ENCODE results near the gene THYN1. TPM values are rescaled to one million over a fixed set of nuclear protein-coding genes. Genes with fewer than 3 reads are reported as not detected.

THYN1 gene
- total and polyA plus RNA-seq, 12 donors: 32.8 to 91.0 (median 48.6) TPM

DNA sequence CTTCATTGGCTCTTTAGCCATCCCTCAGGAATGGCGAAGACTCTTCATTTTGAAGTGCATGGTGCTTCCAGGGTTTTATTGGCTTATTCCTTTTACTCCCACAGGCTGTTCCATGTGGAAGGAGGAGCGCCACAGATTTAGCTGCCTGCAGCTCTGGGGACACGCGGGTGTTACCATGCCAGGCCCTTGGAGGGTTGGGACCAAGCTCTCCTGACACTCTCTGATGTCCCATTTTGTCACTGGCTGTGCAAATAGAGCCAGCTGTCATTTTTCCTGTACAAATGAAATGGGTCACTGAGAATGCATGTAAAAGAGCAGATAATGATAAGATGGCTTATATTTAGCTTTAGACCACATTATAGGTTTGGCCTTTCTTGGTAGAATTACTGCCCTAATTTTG, 9.2 kb downstream of the THYN1 start:
- WGBS, 4 donors: 94 to 98% (median 95%) methylated on average over 4 of the region's 4 CpGs
- intact Hi-C loops (cut with DNase I): no loop called here
- peaks cover 0 to 96% of the 10 kb centered on the region in 2 donors for H3K36me3 ChIP-seq (replicated peaks in 1 of 2)

DNA sequence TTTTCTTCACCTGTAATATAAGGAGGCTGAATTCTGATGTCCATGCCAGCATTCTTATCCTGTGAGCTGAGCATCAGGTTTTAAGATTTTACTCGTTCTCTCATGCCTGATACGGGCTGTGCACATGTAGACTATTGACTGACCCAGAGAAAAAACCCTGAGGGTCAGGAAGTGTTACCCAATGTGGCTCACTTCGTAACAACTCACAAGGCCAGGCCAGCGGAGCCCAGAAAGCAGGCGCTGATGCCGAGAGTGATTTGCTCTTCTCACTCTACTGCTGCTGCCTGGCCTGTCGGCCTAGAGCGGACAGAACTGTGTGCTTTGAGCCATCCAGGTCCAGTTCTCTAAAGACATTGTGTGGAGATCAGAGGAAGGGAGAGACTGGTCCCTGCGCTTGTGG, 10.8 kb downstream of the THYN1 start:
- no peaks in the 10 kb centered on the region for H3K27me3 ChIP-seq
- H3K9me3 ChIP-seq (replicated peaks in 1 of 3): no peaks in the 10 kb centered on the region
- H3K4me1 ChIP-seq (replicated peaks in 1 of 2): no peaks in the 10 kb centered on the region
- WGBS, 4 donors: 82 to 92% (median 86%) methylated on average over 8 to 9 of the region's 9 CpGs
- no peak overlapping the region for H3K27ac ChIP-seq
- TF ChIP-seq, protein P1, sequence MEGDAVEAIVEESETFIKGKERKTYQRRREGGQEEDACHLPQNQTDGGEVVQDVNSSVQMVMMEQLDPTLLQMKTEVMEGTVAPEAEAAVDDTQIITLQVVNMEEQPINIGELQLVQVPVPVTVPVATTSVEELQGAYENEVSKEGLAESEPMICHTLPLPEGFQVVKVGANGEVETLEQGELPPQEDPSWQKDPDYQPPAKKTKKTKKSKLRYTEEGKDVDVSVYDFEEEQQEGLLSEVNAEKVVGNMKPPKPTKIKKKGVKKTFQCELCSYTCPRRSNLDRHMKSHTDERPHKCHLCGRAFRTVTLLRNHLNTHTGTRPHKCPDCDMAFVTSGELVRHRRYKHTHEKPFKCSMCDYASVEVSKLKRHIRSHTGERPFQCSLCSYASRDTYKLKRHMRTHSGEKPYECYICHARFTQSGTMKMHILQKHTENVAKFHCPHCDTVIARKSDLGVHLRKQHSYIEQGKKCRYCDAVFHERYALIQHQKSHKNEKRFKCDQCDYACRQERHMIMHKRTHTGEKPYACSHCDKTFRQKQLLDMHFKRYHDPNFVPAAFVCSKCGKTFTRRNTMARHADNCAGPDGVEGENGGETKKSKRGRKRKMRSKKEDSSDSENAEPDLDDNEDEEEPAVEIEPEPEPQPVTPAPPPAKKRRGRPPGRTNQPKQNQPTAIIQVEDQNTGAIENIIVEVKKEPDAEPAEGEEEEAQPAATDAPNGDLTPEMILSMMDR (IDR thresholded peaks at IDR 0.05): no peak
- H3K4me3 ChIP-seq: no peak overlapping the region
- peaks cover 0 to 89% of the 10 kb centered on the region in 2 donors for H3K36me3 ChIP-seq (replicated peaks in 1 of 2)
- no peak for DNase-seq
- intact Hi-C loops (cut with DNase I): no loop called here

More for the DNA sequence above, 9.2 kb downstream of the THYN1 start:
- Histone ChIP-seq H3K4me1 (replicated peaks in 1 of 2) (no peaks in the 10 kb centered on the region), H3K27me3 (no peaks in the 10 kb centered on the region), H3K27ac (no peak overlapping the region), H3K4me3 (no peak overlapping the region), H3K9me3 (replicated peaks in 1 of 3) (no peaks in the 10 kb centered on the region)
- DNase-seq: no peak
- no peak for TF ChIP-seq POLR2A (IDR thresholded peaks at IDR 0.05)
- TF ChIP-seq, protein P1 (IDR thresholded peaks at IDR 0.05): no peak

DNA sequence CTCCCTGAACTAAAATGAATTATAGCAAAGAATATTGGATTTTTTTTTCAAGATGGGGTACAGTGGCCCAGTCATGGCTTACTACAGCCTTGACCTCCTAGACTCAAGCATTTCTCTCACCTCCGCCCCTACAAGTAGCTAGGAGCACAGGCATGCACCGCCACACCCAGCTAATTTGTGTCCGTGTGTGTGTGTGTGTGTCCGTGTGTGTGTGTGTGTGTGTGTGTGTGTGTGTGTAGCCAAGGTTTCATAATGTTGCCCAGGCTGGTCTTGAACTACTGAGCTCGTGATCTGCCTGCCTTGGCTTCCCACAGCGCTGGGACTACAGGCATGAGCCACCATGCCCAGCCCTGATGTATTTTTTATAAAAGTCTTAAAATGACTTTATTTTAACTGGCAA, 12.6 kb downstream of the THYN1 start:
- TF ChIP-seq, protein P1 (IDR thresholded peaks at IDR 0.05): no peak
- TF ChIP-seq POLR2A (IDR thresholded peaks at IDR 0.05): no peak
- no peak overlapping the region for H3K27ac ChIP-seq
- no peaks in the 10 kb centered on the region for H3K9me3 ChIP-seq (replicated peaks in 1 of 3)
- WGBS, 4 donors: 65 to 72% (median 70%) methylated on average over 6 of the region's 6 CpGs
- H3K36me3 ChIP-seq (replicated peaks in 1 of 2): peaks cover 0 to 80% of the 10 kb centered on the region in 2 donors
- no peaks in the 10 kb centered on the region for H3K27me3 ChIP-seq
- peak in 1 of 7 donors; percentile 29 for DNase-seq
- H3K4me3 ChIP-seq: no peak overlapping the region
- H3K4me1 ChIP-seq (replicated peaks in 1 of 2): peaks cover under 1 to 2% of the 10 kb centered on the region in 2 donors
- intact Hi-C loops (cut with DNase I): no loop called here

DNA sequence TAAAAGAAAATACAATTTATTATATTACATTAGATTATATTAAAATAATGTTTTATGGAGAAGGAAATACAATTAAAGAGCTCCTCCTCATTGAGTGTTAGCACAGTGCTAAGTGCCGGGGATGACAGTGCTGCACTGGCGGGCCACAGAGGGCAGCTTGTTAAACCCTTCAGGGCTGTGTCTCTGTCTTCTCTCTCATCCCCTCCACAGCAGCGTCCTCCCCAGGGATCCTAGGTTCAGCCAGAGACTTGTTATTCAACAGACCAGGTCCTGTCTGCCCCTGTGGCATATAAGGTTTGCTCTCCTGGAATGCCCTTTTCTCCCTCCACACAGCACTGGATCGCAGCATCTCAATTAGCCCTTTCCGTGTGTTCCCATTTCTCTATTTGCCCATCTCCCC, 14.2 kb downstream of the THYN1 start:
- H3K27me3 ChIP-seq: no peaks in the 10 kb centered on the region
- intact Hi-C loops (cut with DNase I): no loop called here
- H3K9me3 ChIP-seq (replicated peaks in 1 of 3): no peaks in the 10 kb centered on the region
- no peak overlapping the region for H3K27ac ChIP-seq
- no peak for DNase-seq
- H3K4me1 ChIP-seq (replicated peaks in 1 of 2): peaks cover 4% of the 10 kb centered on the region in 2 donors
- TF ChIP-seq, protein P1 (IDR thresholded peaks at IDR 0.05): no peak
- no peak for TF ChIP-seq POLR2A (IDR thresholded peaks at IDR 0.05)
- 86 to 94% (median 92%) methylated on average over 5 of the region's 5 CpGs for WGBS, 4 donors
- H3K36me3 ChIP-seq (replicated peaks in 1 of 2): peaks cover 0 to 73% of the 10 kb centered on the region in 2 donors
- no peak overlapping the region for H3K4me3 ChIP-seq

All from adrenal gland (tissue), 12 donors.